ENCODE data around the gene CARD10. TPM values are rescaled to one million over a fixed set of nuclear protein-coding genes. Genes with fewer than 3 reads are reported as not detected.

The CARD10 gene
- total RNA-seq, 1 experiment from 2014 or later, result 17.5 TPM

- Mint-ChIP-seq H3K9me3 (no peaks in the 10 kb centered on the region), H3K4me3 (no peak overlapping the region), H3K27me3 (ENCODE audit: low read depth) (peaks cover 10% of the 10 kb centered on the region), H3K4me1 (peaks cover 46% of the 10 kb centered on the region), H3K27ac (no peak overlapping the region), H3K36me3 (no peaks in the 10 kb centered on the region)
- ATAC-seq (peak; percentile 81), DNase-seq (ENCODE audit: low spot score) (peak; percentile 92)
- ChIA-PET CTCF (interaction anchor here (0.6 to 20.7 kb wide), 34 partner anchors 10 to 308 kb away, joined by 3 to 728 read pairs (median 6); partner anchors contain the start of genes GGA1, LGALS2, MFNG and TRIOBP), POLR2A (interaction anchor here (5.7 kb wide), 1 partner anchor 21 kb away, joined by 24 read pairs; no protein-coding TSS in a partner anchor)
- TF ChIP-seq NR1H2 (CRISPR knock-in tag; IDR thresholded peaks at IDR 0.05) (no peak), RORB (CRISPR knock-in tag; IDR thresholded peaks at IDR 0.05) (no peak), NR2C2 (CRISPR knock-in tag; IDR thresholded peaks at IDR 0.05) (no peak), MYBL2 (CRISPR knock-in tag; IDR thresholded peaks at IDR 0.05) (no peak), CTCF (IDR thresholded peaks at IDR 0.05) (peak; percentile 90), FOXJ3 (CRISPR knock-in tag; IDR thresholded peaks at IDR 0.05; ENCODE audit: borderline replicate concordance) (no peak), IRF1 (CRISPR knock-in tag; IDR thresholded peaks at IDR 0.05) (no peak), ZNF121 (CRISPR knock-in tag; IDR thresholded peaks at IDR 0.05) (no peak), GABPB1 (CRISPR knock-in tag; IDR thresholded peaks at IDR 0.05) (no peak), SP1 (CRISPR knock-in tag; conservative IDR thresholded peaks at IDR 0.05) (peak; percentile 44; the same call in 1 of the 2 replicates), JUN (CRISPR knock-in tag; IDR thresholded peaks at IDR 0.05) (no peak), ZNF138 (CRISPR knock-in tag; conservative IDR thresholded peaks at IDR 0.05) (no peak), ETV6 (CRISPR knock-in tag; IDR thresholded peaks at IDR 0.05) (0 out of 2 replicates have a peak, but pooled peaks have one; percentile 19), ATF3 (CRISPR knock-in tag; conservative IDR thresholded peaks at IDR 0.05) (no peak), ZSCAN18 (CRISPR knock-in tag; IDR thresholded peaks at IDR 0.05) (no peak), ARID4B (CRISPR knock-in tag; IDR thresholded peaks at IDR 0.05; ENCODE audit: borderline replicate concordance) (no peak), ZNF423 (CRISPR knock-in tag; IDR thresholded peaks at IDR 0.05) (no peak), TEAD4 (CRISPR knock-in tag; IDR thresholded peaks at IDR 0.05) (no peak), ZNF396 (CRISPR knock-in tag; IDR thresholded peaks at IDR 0.05; ENCODE audit: borderline replicate concordance) (no peak), ZNF281 (CRISPR knock-in tag; IDR thresholded peaks at IDR 0.05) (no peak), IRF2 (CRISPR knock-in tag; IDR thresholded peaks at IDR 0.05; ENCODE audit: borderline replicate concordance, low read depth) (no peak), NFATC4 (CRISPR knock-in tag; IDR thresholded peaks at IDR 0.05) (no peak), GTF2I (CRISPR knock-in tag; conservative IDR thresholded peaks at IDR 0.05) (no peak), CDX4 (CRISPR knock-in tag; IDR thresholded peaks at IDR 0.05; ENCODE audit: borderline replicate concordance) (no peak), SMAD3 (CRISPR knock-in tag; IDR thresholded peaks at IDR 0.05; ENCODE audit: borderline replicate concordance) (no peak), TCF7 (CRISPR knock-in tag; IDR thresholded peaks at IDR 0.05; ENCODE audit: low read depth) (no peak)
Measured at GRCh38 chr22:37566903-37567798, 47.9 kb upstream of the CARD10 start.

All from WTC11 (cell line).